ENCODE measurements around the gene ADAM12. TPM values are rescaled to one million over a fixed set of nuclear protein-coding genes. Genes with fewer than 3 reads are reported as not detected.

Gene ADAM12
- total RNA-seq, 4 donors from 2014 or later: under 0.01 to 60.8 (median 0.64) TPM; not detected in 1

GRCh38 chr10:126309228-126309883 lies 78.9 kb downstream of the ADAM12 start:
- H3K36me3 ChIP-seq: no peaks in the 10 kb centered on the region
- TF ChIP-seq POLR2A (IDR thresholded peaks at IDR 0.05) (no peak), CTCF (IDR thresholded peaks at IDR 0.05) (no peak)
- no peak overlapping the region for H3K27ac ChIP-seq
- H3K27me3 ChIP-seq: no peaks in the 10 kb centered on the region
- no peak overlapping the region for H3K4me3 ChIP-seq
- DNase-seq: no peak
- no peaks in the 10 kb centered on the region for H3K9me3 ChIP-seq
- no peaks in the 10 kb centered on the region for H3K4me1 ChIP-seq
- intact Hi-C loops (cut with DNase I; ENCODE audit: low total_unique reads): no loop called here

GRCh38 chr10:126302826-126303665 lies 85.2 kb downstream of the ADAM12 start:
- no peaks in the 10 kb centered on the region for H3K27me3 ChIP-seq
- H3K4me3 ChIP-seq: no peak overlapping the region
- no peaks in the 10 kb centered on the region for H3K4me1 ChIP-seq
- DNase-seq: no peak
- H3K27ac ChIP-seq: no peak overlapping the region
- no peaks in the 10 kb centered on the region for H3K9me3 ChIP-seq
- no peaks in the 10 kb centered on the region for H3K36me3 ChIP-seq
- TF ChIP-seq CTCF (IDR thresholded peaks at IDR 0.05) (peak in 2 of 4 experiments; percentile 14 to 26), POLR2A (IDR thresholded peaks at IDR 0.05) (no peak)
- intact Hi-C loops (cut with DNase I; ENCODE audit: low total_unique reads): no loop called here

- H3K9me3 ChIP-seq: no peaks in the 10 kb centered on the region
- H3K4me3 ChIP-seq: no peak overlapping the region
- H3K27ac ChIP-seq: no peak overlapping the region
- no peak for DNase-seq
- intact Hi-C loops (cut with DNase I; ENCODE audit: low total_unique reads): no loop called here
- H3K4me1 ChIP-seq: no peaks in the 10 kb centered on the region
- TF ChIP-seq CTCF (IDR thresholded peaks at IDR 0.05): no peak
- TF ChIP-seq POLR2A (IDR thresholded peaks at IDR 0.05): no peak
- no peaks in the 10 kb centered on the region for H3K27me3 ChIP-seq
- H3K36me3 ChIP-seq: no peaks in the 10 kb centered on the region
Observed at GRCh38 chr10:126302476-126302756, 85.9 kb downstream of the ADAM12 start.

GRCh38 chr10:126301701-126302475 lies 86.4 kb downstream of the ADAM12 start:
- TF ChIP-seq CTCF (IDR thresholded peaks at IDR 0.05) (no peak), POLR2A (IDR thresholded peaks at IDR 0.05) (no peak)
- Histone ChIP-seq H3K27me3 (no peaks in the 10 kb centered on the region), H3K9me3 (no peaks in the 10 kb centered on the region), H3K27ac (no peak overlapping the region), H3K4me1 (no peaks in the 10 kb centered on the region), H3K36me3 (no peaks in the 10 kb centered on the region), H3K4me3 (no peak overlapping the region)
- intact Hi-C loops (cut with DNase I; ENCODE audit: low total_unique reads): no loop called here
- no peak for DNase-seq

GRCh38 chr10:126294451-126294850 lies 93.8 kb downstream of the ADAM12 start:
- Histone ChIP-seq H3K9me3 (no peaks in the 10 kb centered on the region), H3K4me1 (no peaks in the 10 kb centered on the region), H3K27ac (no peak overlapping the region), H3K4me3 (no peak overlapping the region), H3K27me3 (no peaks in the 10 kb centered on the region), H3K36me3 (no peaks in the 10 kb centered on the region)
- no peak for TF ChIP-seq POLR2A (IDR thresholded peaks at IDR 0.05)
- no peak for TF ChIP-seq CTCF (IDR thresholded peaks at IDR 0.05)
- intact Hi-C loops (cut with DNase I; ENCODE audit: low total_unique reads): no loop called here
- no peak for DNase-seq

Measured in uterus (tissue), 4 donors.